HS-27A (cell line): Measurements from ENCODE around the gene PTGES.
"Not testable (repeated sequence)": the region's sequence is repeated elsewhere in the genome, so short reads cannot be mapped to it uniquely, and the experiment has no call there.

ENCODE experiments used
- DNase-seq: peaks from one replicate; pipeline ENCODE4 v3.0.0-alpha.2; 2012; ENCODE audit warnings: low read depth, missing footprints

PTGES gene

GRCh38 chr9:129752900-129753729 lies at the start of gene PTGES:
PTGES (minus strand) TSS chr9:129753042; CDS start chr9:129753012, 30 bp downstream.
- no peak for DNase-seq

- DNase-seq, result no peak
Measured at GRCh38 chr9:129801504-129801903, 48.7 kb upstream of the PTGES start.

GRCh38 chr9:129798973-129799372 lies 46.1 kb upstream of the PTGES start:
- no peak for DNase-seq

GRCh38 chr9:129796029-129796428 lies 43.2 kb upstream of the PTGES start:
- DNase-seq, result not testable (repeated sequence)

DNA sequence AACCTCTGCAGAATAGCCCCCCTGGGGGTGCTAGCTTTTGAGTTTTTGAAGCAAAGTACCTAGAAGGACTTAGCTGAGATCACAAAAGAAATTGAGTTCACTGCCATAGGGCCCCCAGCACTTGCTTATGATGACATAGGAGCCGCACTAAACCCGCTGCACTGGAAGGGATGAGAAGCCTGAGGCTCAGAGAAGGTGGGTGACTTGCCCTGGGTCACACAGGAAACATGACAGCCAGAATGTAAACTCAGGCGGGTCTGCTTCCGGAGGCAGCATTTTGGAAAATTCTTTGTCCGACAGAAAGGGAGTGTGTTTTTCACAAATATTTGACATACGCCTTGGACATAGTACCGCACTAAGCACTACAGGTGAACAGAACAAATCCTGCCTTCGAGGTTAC lies 41.7 kb upstream of the PTGES start:
- DNase-seq, result no peak

GRCh38 chr9:129786481-129786880 lies 33.6 kb upstream of the PTGES start:
- no peak for DNase-seq

DNA sequence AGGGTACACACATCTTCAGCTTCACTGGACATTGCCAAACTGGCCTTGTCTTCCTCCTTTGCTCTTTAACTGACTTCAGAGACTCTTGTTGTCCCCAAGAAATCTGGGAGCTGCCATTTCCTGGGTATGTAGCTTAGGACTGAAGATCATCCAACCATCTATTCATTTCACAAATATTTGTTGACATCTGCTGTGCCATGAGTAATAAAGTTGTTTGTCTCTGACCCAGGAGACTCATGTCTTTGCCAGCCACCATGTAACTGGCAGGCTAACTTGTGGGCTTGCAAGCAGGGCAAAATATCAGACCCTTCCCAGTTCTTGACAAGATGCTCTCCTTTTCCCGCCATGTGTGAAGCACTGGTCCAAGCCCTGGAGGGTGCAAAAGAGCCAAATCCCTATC lies 33.0 kb upstream of the PTGES start:
- DNase-seq, result no peak

DNA sequence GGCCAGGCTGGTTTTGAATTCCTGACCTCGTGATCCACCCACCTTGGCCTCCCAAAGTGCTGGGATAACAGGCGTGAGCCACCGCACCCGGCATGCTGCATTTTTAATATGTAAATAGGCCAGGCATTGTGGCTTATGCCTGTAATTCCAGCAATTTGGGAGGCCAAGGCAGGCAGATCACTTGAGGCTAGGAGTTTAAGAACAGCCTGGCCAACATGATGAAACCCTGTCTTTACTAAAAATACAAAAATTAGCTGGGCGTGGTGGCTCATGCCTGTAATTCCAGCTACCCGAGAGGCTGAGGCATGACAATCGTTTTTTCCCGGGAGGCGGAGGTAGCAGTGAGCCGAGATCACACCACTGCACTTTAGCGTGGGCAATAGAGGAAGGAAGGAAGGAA lies 32.1 kb upstream of the PTGES start:
- DNase-seq, result not testable (repeated sequence)

DNA sequence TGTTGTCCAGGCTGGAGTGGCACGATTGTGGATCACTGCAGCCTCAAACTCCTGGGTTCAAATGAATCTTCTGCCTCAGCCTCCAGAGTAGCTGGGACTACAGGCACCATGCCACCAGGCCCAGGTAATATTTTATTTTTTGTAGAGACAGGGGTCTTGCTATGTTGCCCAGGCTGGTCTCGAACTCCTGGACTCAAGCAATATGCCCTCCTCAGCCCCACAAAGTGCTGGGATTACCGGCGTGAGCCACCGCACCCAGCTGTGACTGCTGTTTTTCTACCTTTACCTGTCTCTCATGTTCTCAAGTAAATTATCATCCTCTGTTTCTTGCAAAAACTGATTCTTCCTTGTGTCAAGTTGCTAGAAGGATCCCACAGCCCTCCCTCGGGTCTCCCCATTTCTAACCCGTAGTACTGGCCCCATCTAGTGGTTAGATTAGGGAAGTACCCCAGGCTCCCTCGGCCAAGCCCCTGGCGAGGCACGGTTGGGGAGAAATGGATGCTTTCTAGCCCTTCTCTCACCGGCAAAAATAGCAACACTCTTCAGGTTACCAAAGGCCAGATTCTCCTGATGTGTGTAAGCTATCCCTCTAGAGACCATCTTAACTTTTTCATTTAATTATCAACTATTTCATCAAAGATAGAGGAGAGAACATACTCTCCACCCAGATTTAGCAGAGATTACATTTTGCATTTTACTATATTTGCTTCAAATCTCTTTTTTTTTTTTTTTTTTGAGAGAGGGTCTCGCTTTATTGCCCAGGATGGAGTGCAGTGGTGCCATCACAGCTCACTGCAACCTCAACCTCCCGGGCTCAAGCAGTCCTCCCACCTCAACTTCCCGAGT lies 30.9 kb upstream of the PTGES start:
- DNase-seq, result peak; percentile 52

DNA sequence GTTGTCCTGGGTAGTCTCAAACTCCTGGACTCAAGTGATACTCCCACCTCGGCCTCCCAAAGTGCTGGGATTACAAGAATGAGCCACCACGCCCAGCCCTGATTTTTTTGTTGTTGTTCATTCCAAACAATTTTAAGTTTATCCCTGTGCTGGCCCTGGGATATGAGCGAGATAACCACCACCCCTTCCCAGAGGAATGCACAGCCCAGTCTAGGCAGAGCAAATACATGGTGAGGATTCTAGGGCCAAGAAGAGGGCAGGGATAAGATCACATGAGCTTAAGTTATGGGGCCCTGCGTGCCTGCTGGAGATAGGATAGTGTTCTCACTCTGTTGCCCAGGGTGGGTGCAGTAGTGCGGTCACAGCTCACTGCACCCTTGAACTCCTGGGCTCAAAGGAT lies 29.1 kb upstream of the PTGES start:
- no peak for DNase-seq

- DNase-seq, result no peak
Measured at GRCh38 chr9:129781131-129781530, 28.3 kb upstream of the PTGES start.

DNA sequence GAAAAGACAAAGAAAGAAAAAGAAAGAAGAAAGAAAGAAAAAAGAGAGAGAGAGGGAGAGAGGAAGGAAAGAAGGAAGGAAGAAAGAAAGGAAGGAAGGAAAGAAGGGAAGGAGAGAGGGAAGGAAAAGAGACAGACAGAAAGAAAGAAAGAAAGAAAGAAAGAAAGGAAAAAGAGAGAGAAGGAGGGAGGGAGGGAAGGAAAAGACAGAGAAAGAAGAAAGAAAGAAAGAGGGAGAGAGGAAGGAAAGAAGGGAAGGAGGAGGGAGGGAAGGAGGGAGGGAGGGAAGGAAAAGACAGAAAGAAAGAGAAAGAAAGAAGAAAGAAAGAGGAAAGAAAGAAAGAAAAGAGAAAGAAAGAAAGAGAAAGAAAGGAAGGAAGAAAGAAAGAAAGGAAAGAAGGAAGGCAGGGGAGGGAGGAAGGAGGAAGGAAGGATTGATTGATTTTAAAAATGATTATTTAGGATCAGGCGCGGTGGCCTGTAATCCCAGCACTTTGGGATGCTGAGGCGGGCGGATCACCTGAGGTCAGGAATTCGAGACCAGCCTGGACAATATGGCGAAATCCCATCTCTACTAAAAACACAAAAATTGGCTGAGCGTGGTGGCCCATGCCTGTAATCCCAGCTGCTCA lies 26.8 kb upstream of the PTGES start:
- DNase-seq, result no peak

DNA sequence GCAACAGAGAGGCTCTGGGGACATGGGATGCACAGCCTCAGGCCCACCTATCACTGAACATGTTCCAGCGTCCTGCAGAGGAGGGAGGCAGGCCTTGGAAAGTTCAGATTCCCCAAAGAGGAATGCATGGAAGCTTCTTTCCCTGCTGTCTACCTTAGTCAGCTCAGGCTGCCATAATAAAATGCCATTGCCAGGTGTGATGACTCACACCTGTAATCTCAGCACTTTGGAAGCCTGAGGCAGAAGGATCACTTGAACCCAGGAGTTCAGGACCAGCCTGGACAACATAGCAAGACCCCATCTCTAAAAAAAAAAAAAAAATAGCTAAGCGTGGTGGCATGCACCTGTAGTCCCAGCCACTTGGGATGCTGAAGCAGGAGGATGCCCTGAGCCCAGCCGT lies 25.6 kb upstream of the PTGES start:
- DNase-seq, result no peak

DNA sequence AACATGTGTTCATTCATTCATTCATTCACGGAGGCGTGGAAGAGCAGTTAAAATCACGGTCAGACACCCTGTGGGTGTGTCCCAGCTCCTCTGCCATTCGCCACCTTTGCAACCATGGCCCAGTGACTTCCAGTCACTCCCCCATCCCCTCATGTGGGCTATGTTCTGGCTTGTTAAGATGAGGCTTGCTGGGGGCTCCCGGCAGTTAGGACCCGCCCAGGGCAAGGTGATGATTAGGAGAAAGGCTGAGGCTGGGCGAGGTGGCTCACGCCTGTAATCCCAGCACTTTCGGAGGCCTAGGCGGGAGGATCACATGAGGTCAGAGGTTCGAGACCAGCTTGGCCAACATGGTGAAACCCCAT lies 24.9 kb upstream of the PTGES start:
- no peak for DNase-seq

- peak; percentile 96 for DNase-seq
Measured at GRCh38 chr9:129776938-129777768, 24.3 kb upstream of the PTGES start.

- DNase-seq, result no peak
Measured at GRCh38 chr9:129776566-129776937, 23.7 kb upstream of the PTGES start.

GRCh38 chr9:129776096-129776495 lies 23.3 kb upstream of the PTGES start:
- not testable (repeated sequence) for DNase-seq

GRCh38 chr9:129775448-129775798 lies 22.6 kb upstream of the PTGES start:
- no peak for DNase-seq

DNA sequence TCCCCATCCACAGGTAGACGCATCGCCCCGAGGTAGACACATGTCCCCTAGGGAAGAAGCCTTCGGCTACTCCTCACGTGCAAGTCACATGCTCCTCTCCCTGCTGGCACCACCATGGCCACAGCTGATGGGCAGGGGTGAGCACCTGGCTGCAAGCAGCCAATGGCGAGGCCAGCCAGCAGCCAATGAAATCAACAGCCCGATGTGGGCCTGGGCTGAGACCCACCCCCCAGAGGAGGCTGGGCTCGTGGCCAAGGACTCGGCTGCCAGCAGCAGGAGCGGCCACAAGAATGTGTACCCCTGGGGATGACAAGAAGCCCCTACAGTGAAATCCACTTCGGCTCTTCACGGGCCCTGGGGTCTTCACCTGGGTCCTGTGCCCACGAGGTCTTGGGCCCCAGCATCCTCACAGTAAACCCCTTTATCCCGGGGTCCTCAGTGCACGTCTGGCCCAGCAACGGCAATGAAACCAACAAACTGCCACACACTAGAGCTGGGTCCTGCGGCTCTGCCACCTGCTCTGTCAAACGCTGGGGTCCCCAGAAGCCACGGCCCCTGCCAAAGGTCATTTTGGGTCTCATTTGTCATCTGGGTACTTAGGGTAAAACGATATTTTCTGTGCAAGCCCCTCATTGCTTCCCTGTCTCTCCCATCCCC lies 22.1 kb upstream of the PTGES start:
- DNase-seq, result no peak

DNA sequence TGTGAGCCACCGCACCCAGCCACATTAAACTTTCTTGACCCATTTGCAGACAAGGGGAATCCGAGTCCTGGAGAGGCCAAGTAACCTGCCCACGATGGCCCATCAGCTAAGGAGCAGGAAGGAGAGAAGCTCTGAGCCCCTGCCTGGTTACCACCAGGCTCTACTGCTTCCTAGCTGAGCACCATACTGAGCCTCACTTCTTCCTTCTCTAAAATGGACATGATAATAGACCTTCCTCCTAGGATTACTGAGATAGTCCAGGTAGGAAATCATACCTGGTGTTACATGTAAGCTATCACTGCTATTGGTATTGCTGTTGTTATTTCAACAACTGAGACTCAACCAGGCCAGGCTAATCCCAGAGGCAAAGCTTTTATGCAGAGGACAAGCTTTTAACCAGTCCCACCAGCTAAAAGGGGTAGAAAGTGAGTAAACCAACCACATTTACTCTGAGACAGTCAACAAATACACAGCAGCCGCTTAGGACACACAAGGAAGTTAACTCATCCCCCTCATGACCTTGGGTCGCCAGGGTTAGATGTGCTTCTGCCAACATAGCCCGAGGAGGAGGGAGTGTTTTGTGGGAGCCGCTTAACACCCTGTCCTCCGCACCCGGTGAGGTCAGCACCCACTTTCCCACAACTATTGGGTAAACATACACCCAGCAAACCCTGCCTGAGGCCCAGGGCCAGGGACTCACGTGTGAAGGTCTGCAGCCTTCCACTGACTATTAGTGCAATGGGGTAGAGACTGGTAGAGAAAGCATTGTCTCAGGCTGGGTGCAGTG lies 20.6 kb upstream of the PTGES start:
- DNase-seq, result no peak

DNA sequence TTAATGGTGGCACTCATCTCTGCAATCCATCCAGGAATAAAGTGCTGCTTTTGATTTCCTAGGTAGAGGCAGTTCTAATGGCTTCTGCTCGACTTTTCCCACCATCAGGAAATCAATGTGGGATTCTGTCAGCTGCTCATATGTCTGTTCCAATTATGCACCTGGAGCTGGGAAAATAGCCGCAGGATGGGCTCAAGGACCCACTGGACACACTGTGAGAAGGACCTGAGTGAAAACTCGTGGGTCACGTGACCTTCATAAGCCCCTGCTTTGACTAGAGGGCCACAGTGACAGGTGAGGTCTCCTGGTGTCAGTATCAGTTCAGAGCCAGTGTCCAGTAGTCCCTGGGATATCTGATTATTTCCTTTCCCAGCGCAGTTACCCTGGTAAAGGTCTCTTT lies 17.9 kb upstream of the PTGES start:
- DNase-seq, result no peak
